ENCODE measurements around the gene POPDC3.

GRCh38 chr6:105184921-105185320, 5.1 kb upstream of the POPDC3 start:
- TF ChIP-seq REST (IDR thresholded peaks at IDR 0.05; ENCODE audit: insufficient read depth in 1 of 2, low read depth in 2 of 2, low read length in 2 of 2) (no peak), POLR2AphosphoS5 (IDR thresholded peaks at IDR 0.05; ENCODE audit: low read depth, low read length) (no peak)
